Measurements from ENCODE around the gene EIF2S1.
A peak's percentile ranks its signal among the peaks of the same experiment; 100 is the strongest.
"Not testable (repeated sequence)": the region's sequence is repeated elsewhere in the genome, so short reads cannot be mapped to it uniquely, and the experiment has no call there.

EIF2S1 gene

GRCh38 chr14:67359775-67360469 is at the start of gene EIF2S1, which contains the start of gene ATP6V1D:
EIF2S1 (plus strand) TSS chr14:67360328; CDS start chr14:67364768, 4,440 bp downstream.
ATP6V1D (minus strand) TSS chr14:67359804; CDS start chr14:67359698, 106 bp downstream.
- Mint-ChIP-seq H3K36me3 (ENCODE audit: insufficient read depth) (peaks cover 37% of the 10 kb centered on the region), H3K27me3 (no peaks in the 10 kb centered on the region), H3K9me3 (no peaks in the 10 kb centered on the region), H3K4me1 (peaks cover 57% of the 10 kb centered on the region), H3K4me3 (peak within 1 kb of the TSS; percentile 89), H3K27ac (ENCODE audit: low read depth) (peak within 1 kb of the TSS; percentile 95)
- DNase-seq (ENCODE audit: low spot score in 2 of 2), result peak; percentile 97 to 99
- peak; percentile 91 for ATAC-seq (replicated peaks; ENCODE audit: extremely low read depth, poor library complexity, severe bottlenecking)

GRCh38 chr14:67311868-67312267 is 48.3 kb upstream of the EIF2S1 start:
- no peak for ATAC-seq (replicated peaks; ENCODE audit: extremely low read depth, poor library complexity, severe bottlenecking)
- H3K27me3 Mint-ChIP-seq, result no peaks in the 10 kb centered on the region
- H3K9me3 Mint-ChIP-seq, result no peaks in the 10 kb centered on the region
- no peaks in the 10 kb centered on the region for H3K4me1 Mint-ChIP-seq
- no peak overlapping the region for H3K27ac Mint-ChIP-seq (ENCODE audit: low read depth)
- H3K4me3 Mint-ChIP-seq, result no peak overlapping the region
- H3K36me3 Mint-ChIP-seq (ENCODE audit: insufficient read depth), result peaks cover 11% of the 10 kb centered on the region
- no peak for DNase-seq (ENCODE audit: low spot score in 2 of 2)

GRCh38 chr14:67313153-67313552 is 47.0 kb upstream of the EIF2S1 start:
- H3K4me1 Mint-ChIP-seq, result no peaks in the 10 kb centered on the region
- H3K27ac Mint-ChIP-seq (ENCODE audit: low read depth), result no peak overlapping the region
- H3K27me3 Mint-ChIP-seq, result no peaks in the 10 kb centered on the region
- ATAC-seq (replicated peaks; ENCODE audit: extremely low read depth, poor library complexity, severe bottlenecking) (no peak), DNase-seq (ENCODE audit: low spot score in 2 of 2) (no peak)
- no peaks in the 10 kb centered on the region for H3K9me3 Mint-ChIP-seq
- no peak overlapping the region for H3K4me3 Mint-ChIP-seq
- peaks cover 9% of the 10 kb centered on the region for H3K36me3 Mint-ChIP-seq (ENCODE audit: insufficient read depth)

- Mint-ChIP-seq H3K4me3 (no peak overlapping the region), H3K27me3 (no peaks in the 10 kb centered on the region), H3K27ac (ENCODE audit: low read depth) (no peak overlapping the region), H3K4me1 (no peaks in the 10 kb centered on the region), H3K36me3 (ENCODE audit: insufficient read depth) (peaks cover 16% of the 10 kb centered on the region), H3K9me3 (no peaks in the 10 kb centered on the region)
- DNase-seq (ENCODE audit: low spot score in 2 of 2) (no peak), ATAC-seq (replicated peaks; ENCODE audit: extremely low read depth, poor library complexity, severe bottlenecking) (no peak)
Measured at GRCh38 chr14:67317822-67318221, 42.3 kb upstream of the EIF2S1 start.

- no peak for DNase-seq (ENCODE audit: low spot score in 2 of 2)
- H3K27ac Mint-ChIP-seq (ENCODE audit: low read depth), result no peak overlapping the region
- no peak for ATAC-seq (replicated peaks; ENCODE audit: extremely low read depth, poor library complexity, severe bottlenecking)
- H3K4me3 Mint-ChIP-seq, result no peak overlapping the region
- H3K27me3 Mint-ChIP-seq, result no peaks in the 10 kb centered on the region
- H3K36me3 Mint-ChIP-seq (ENCODE audit: insufficient read depth), result peaks cover 15% of the 10 kb centered on the region
- H3K4me1 Mint-ChIP-seq, result no peaks in the 10 kb centered on the region
- H3K9me3 Mint-ChIP-seq, result no peaks in the 10 kb centered on the region
Measured at GRCh38 chr14:67319142-67319541, 41.0 kb upstream of the EIF2S1 start.

GRCh38 chr14:67329666-67330065 is 30.5 kb upstream of the EIF2S1 start:
- not testable (repeated sequence) for H3K27ac Mint-ChIP-seq (ENCODE audit: low read depth); DNase-seq (ENCODE audit: low spot score in 2 of 2); H3K27me3 Mint-ChIP-seq; H3K4me3 Mint-ChIP-seq; H3K4me1 Mint-ChIP-seq; ATAC-seq (replicated peaks; ENCODE audit: extremely low read depth, poor library complexity, severe bottlenecking); H3K9me3 Mint-ChIP-seq
- H3K36me3 Mint-ChIP-seq (ENCODE audit: insufficient read depth), result peaks cover 13% of the 10 kb centered on the region

- no peak for ATAC-seq (replicated peaks; ENCODE audit: extremely low read depth, poor library complexity, severe bottlenecking)
- DNase-seq (ENCODE audit: low spot score in 2 of 2), result no peak
- Mint-ChIP-seq H3K9me3 (no peaks in the 10 kb centered on the region), H3K27ac (ENCODE audit: low read depth) (no peak overlapping the region), H3K27me3 (no peaks in the 10 kb centered on the region), H3K4me3 (no peak overlapping the region), H3K36me3 (ENCODE audit: insufficient read depth) (peaks cover 19% of the 10 kb centered on the region), H3K4me1 (peaks cover 5% of the 10 kb centered on the region)
Measured at GRCh38 chr14:67331368-67332125, 28.6 kb upstream of the EIF2S1 start.

- H3K27me3 Mint-ChIP-seq, result no peaks in the 10 kb centered on the region
- H3K9me3 Mint-ChIP-seq, result no peaks in the 10 kb centered on the region
- ATAC-seq (replicated peaks; ENCODE audit: extremely low read depth, poor library complexity, severe bottlenecking) (no peak), DNase-seq (ENCODE audit: low spot score in 2 of 2) (no peak)
- H3K27ac Mint-ChIP-seq (ENCODE audit: low read depth), result peak overlapping the region; percentile 29
- peaks cover 5% of the 10 kb centered on the region for H3K4me1 Mint-ChIP-seq
- H3K36me3 Mint-ChIP-seq (ENCODE audit: insufficient read depth), result peaks cover 23% of the 10 kb centered on the region
- H3K4me3 Mint-ChIP-seq, result no peak overlapping the region
Measured at GRCh38 chr14:67332468-67332867, 27.7 kb upstream of the EIF2S1 start.

GRCh38 chr14:67335781-67336180 is 24.3 kb upstream of the EIF2S1 start:
- no peaks in the 10 kb centered on the region for H3K27me3 Mint-ChIP-seq
- DNase-seq (ENCODE audit: low spot score in 2 of 2) (no peak), ATAC-seq (replicated peaks; ENCODE audit: extremely low read depth, poor library complexity, severe bottlenecking) (no peak)
- H3K9me3 Mint-ChIP-seq, result no peaks in the 10 kb centered on the region
- H3K36me3 Mint-ChIP-seq (ENCODE audit: insufficient read depth), result peaks cover 42% of the 10 kb centered on the region
- H3K4me3 Mint-ChIP-seq, result no peak overlapping the region
- H3K27ac Mint-ChIP-seq (ENCODE audit: low read depth), result no peak overlapping the region
- H3K4me1 Mint-ChIP-seq, result peaks cover 5% of the 10 kb centered on the region

GRCh38 chr14:67341231-67341630 is 18.9 kb upstream of the EIF2S1 start:
- H3K36me3 Mint-ChIP-seq (ENCODE audit: insufficient read depth), result peaks cover 51% of the 10 kb centered on the region
- not testable (repeated sequence) for H3K27me3 Mint-ChIP-seq; ATAC-seq (replicated peaks; ENCODE audit: extremely low read depth, poor library complexity, severe bottlenecking)

GRCh38 chr14:67343601-67344230 is 16.4 kb upstream of the EIF2S1 start:
- peaks cover 53% of the 10 kb centered on the region for H3K36me3 Mint-ChIP-seq (ENCODE audit: insufficient read depth)
- H3K27me3 Mint-ChIP-seq, result no peaks in the 10 kb centered on the region
- H3K9me3 Mint-ChIP-seq, result no peaks in the 10 kb centered on the region
- no peak overlapping the region for H3K27ac Mint-ChIP-seq (ENCODE audit: low read depth)
- ATAC-seq (replicated peaks; ENCODE audit: extremely low read depth, poor library complexity, severe bottlenecking), result no peak
- no peak overlapping the region for H3K4me3 Mint-ChIP-seq
- DNase-seq (ENCODE audit: low spot score in 2 of 2), result no peak
- H3K4me1 Mint-ChIP-seq, result no peaks in the 10 kb centered on the region

More at GRCh38 chr14:67341231-67341630, 18.9 kb upstream of the EIF2S1 start:
- H3K4me1 Mint-ChIP-seq; DNase-seq (ENCODE audit: low spot score in 2 of 2); H3K27ac Mint-ChIP-seq (ENCODE audit: low read depth); H3K4me3 Mint-ChIP-seq; H3K9me3 Mint-ChIP-seq: not testable (repeated sequence)

- H3K9me3 Mint-ChIP-seq, result no peaks in the 10 kb centered on the region
- H3K27ac Mint-ChIP-seq (ENCODE audit: low read depth), result no peak overlapping the region
- no peak overlapping the region for H3K4me3 Mint-ChIP-seq
- peaks cover 54% of the 10 kb centered on the region for H3K36me3 Mint-ChIP-seq (ENCODE audit: insufficient read depth)
- no peak for ATAC-seq (replicated peaks; ENCODE audit: extremely low read depth, poor library complexity, severe bottlenecking)
- no peak for DNase-seq (ENCODE audit: low spot score in 2 of 2)
- no peaks in the 10 kb centered on the region for H3K27me3 Mint-ChIP-seq
- H3K4me1 Mint-ChIP-seq, result no peaks in the 10 kb centered on the region
Measured at GRCh38 chr14:67345583-67345982, 14.5 kb upstream of the EIF2S1 start.
